ENCODE data around the gene TSPAN3.

Gene TSPAN3

GRCh38 chr15:77070495-77071304, at the start of gene TSPAN3:
Gene TSPAN3 (minus strand): TSS chr15:77071109. CDS start chr15:77070954, 155 bp downstream.
- DNase-seq, result peak; percentile 95

- no peak for DNase-seq
Measured at GRCh38 chr15:77120576-77120975, 49.7 kb upstream of the TSPAN3 start.

GRCh38 chr15:77119446-77119845, 48.5 kb upstream of the TSPAN3 start:
- DNase-seq, result no peak

GRCh38 chr15:77118882-77119321, 48.0 kb upstream of the TSPAN3 start:
- peak; percentile 66 for DNase-seq

- DNase-seq, result no peak
Measured at GRCh38 chr15:77115179-77115578, 44.3 kb upstream of the TSPAN3 start.

GRCh38 chr15:77112838-77113504, 42.1 kb upstream of the TSPAN3 start:
- DNase-seq, result no peak

- DNase-seq, result no peak
Measured at GRCh38 chr15:77111789-77112188, 40.9 kb upstream of the TSPAN3 start.

- peak; percentile 10 for DNase-seq
Measured at GRCh38 chr15:77107531-77108355, 36.8 kb upstream of the TSPAN3 start.

GRCh38 chr15:77107068-77107467, 36.2 kb upstream of the TSPAN3 start:
- DNase-seq, result no peak

GRCh38 chr15:77104155-77104554, 33.2 kb upstream of the TSPAN3 start:
- DNase-seq, result no peak

GRCh38 chr15:77099741-77100463, 29.0 kb upstream of the TSPAN3 start:
- no peak for DNase-seq

GRCh38 chr15:77098572-77098971, 27.7 kb upstream of the TSPAN3 start:
- DNase-seq, result no peak

GRCh38 chr15:77097921-77098320, 27.0 kb upstream of the TSPAN3 start:
- no peak for DNase-seq

GRCh38 chr15:77097248-77097721, 26.4 kb upstream of the TSPAN3 start:
- DNase-seq, result no peak

GRCh38 chr15:77096541-77096940, 25.6 kb upstream of the TSPAN3 start:
- no peak for DNase-seq

- no peak for DNase-seq
Measured at GRCh38 chr15:77096138-77096537, 25.2 kb upstream of the TSPAN3 start.

GRCh38 chr15:77094397-77095030, 23.6 kb upstream of the TSPAN3 start:
- no peak for DNase-seq

GRCh38 chr15:77093436-77093835, 22.5 kb upstream of the TSPAN3 start:
- DNase-seq, result peak; percentile 40

- no peak for DNase-seq
Measured at GRCh38 chr15:77091097-77091496, 20.2 kb upstream of the TSPAN3 start.

GRCh38 chr15:77087213-77087612, 16.3 kb upstream of the TSPAN3 start:
- DNase-seq, result no peak

GRCh38 chr15:77085297-77085696, 14.4 kb upstream of the TSPAN3 start:
- DNase-seq, result peak; percentile 94

- no peak for DNase-seq
Measured at GRCh38 chr15:77084436-77084835, 13.5 kb upstream of the TSPAN3 start.

All from inflammatory macrophage treated with lipopolysaccharide for 4 hours (primary cell).